Activated CD4-positive, alpha-beta T cell treated with anti-CD3 and anti-CD28 coated beads, Interleukin-2, amount 10 ng/mL, durations not matched to agents 7 days and 5 days (primary cell): ENCODE results near the gene WNT2B. TPM values are rescaled to one million over a fixed set of nuclear protein-coding genes. Genes with fewer than 3 reads are reported as not detected.
A peak's percentile ranks its signal among the peaks of the same experiment; 100 is the strongest.

ENCODE experiments used
- CTCF ChIA-PET: fragments of 350-600 bp; sonication (Branson Sonifier 250); formaldehyde crosslinking; loops from one replicate; lab custom pipeline; 2021; ENCODE audit warnings: antibody characterized with exemption; lab: Charles Lee
- POLR2A ChIA-PET: fragments of 350-600 bp; sonication (Branson Sonifier 250); formaldehyde crosslinking; loops from one replicate; lab custom pipeline; 2021; ENCODE audit warnings: antibody characterized with exemption; lab: Charles Lee
- DNase-seq: peaks from one replicate; pipeline ENCODE4 v3.0.0-alpha.2; 2020
- H3K27ac Mint-ChIP-seq: one replicate; pipeline ENCODE4 v1.8.0; 2021; ENCODE audit warnings: mild to moderate bottlenecking, moderate library complexity, mixed read lengths
- H3K27me3 Mint-ChIP-seq: one replicate; pipeline ENCODE4 v1.8.0; 2021; ENCODE audit warnings: mixed read lengths
- H3K36me3 Mint-ChIP-seq: one replicate; pipeline ENCODE4 v1.8.0; 2021; ENCODE audit warnings: low read depth, mixed read lengths
- H3K4me1 Mint-ChIP-seq: one replicate; pipeline ENCODE4 v1.8.0; 2021; ENCODE audit warnings: mixed read lengths
- H3K4me3 Mint-ChIP-seq: one replicate; pipeline ENCODE4 v1.8.0; 2021; ENCODE audit warnings: mild to moderate bottlenecking, moderate library complexity, mixed read lengths
- H3K9me3 Mint-ChIP-seq: one replicate; pipeline ENCODE4 v1.8.0; 2021; ENCODE audit warnings: mixed read lengths
- total RNA-seq, 2 experiments: library from RNA; stranded (reverse); gene quantifications; one replicate each; pipeline ENCODE4 v1.2.3, GENCODE V29; 2021

Gene WNT2B
- total RNA-seq, 2 experiments from 2014 or later: not detected

DNA sequence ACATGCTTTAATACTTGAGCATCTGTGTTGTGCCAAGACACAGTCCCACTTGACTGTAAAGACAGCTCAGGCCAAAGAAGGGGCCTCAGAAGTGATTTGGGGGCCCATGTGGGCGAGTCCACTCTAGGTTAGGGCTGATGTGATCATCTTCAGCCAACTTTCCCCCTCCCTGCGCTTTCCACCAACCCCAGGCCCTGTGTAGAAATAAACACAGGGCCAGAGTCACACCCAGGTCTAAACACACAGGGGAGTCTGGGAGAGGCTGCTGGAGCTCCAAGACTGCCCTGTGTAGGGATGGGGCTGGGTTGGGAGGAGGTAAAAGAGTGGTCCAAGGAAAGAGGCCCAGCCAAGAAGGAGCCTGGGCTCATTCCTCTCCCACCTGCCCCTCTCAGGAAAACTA, 2.5 kb upstream of the WNT2B start:
- H3K4me3 Mint-ChIP-seq: no peak overlapping the region
- no peaks in the 10 kb centered on the region for H3K9me3 Mint-ChIP-seq
- ChIA-PET POLR2A (no interaction called here), CTCF (no interaction called here)
- H3K27me3 Mint-ChIP-seq: peaks cover 65% of the 10 kb centered on the region
- H3K27ac Mint-ChIP-seq: no peak overlapping the region
- H3K4me1 Mint-ChIP-seq: peaks cover 9% of the 10 kb centered on the region
- no peaks in the 10 kb centered on the region for H3K36me3 Mint-ChIP-seq
- DNase-seq: no peak

DNA sequence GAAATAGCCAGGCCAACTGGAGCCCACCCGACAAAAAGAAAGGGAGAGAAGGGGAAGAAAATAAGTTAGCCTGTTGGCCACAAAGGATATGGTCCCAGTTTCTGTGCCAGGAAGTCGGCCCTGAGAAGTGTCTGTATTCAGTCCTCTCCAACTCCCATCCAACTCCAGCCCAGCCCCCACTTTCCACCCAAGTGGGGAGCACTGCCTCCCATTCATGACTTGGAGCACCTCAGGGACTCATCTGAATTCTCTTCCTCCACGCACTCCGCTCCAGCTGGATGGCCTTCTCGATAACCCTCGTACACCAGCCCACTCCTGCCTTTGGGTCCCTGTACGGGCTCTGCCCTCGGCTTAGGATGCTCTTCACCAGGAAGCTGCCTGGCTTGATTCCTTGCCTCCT, 2.0 kb upstream of the WNT2B start:
- DNase-seq: no peak
- Mint-ChIP-seq H3K27me3 (peaks cover 65% of the 10 kb centered on the region), H3K4me1 (peaks cover 9% of the 10 kb centered on the region), H3K9me3 (no peaks in the 10 kb centered on the region), H3K27ac (no peak overlapping the region), H3K4me3 (no peak overlapping the region), H3K36me3 (no peaks in the 10 kb centered on the region)
- ChIA-PET POLR2A (no interaction called here), CTCF (no interaction called here)

DNA sequence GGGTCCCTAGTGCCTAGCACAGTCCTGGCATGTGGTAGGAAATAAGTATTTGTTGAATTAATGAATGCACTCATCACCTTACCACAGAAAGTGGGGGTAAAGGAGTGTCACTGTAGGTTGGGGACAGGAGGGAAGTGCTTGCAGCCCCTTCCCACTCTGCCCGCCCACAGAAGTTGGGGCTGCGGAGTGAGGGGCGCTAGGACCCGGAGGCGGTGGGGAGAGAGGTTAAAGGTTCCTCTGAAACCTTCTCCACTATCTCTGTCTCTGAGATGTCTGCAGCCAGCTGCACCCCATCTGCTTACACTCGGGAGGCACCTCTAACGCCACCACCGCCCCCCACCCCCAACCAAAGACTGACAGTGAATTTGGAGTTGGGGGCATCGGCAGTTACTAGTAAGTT, 1.4 kb upstream of the WNT2B start:
- no peaks in the 10 kb centered on the region for H3K9me3 Mint-ChIP-seq
- DNase-seq: no peak
- POLR2A ChIA-PET: no interaction called here
- H3K36me3 Mint-ChIP-seq: no peaks in the 10 kb centered on the region
- CTCF ChIA-PET: no interaction called here
- H3K27me3 Mint-ChIP-seq: peaks cover 64% of the 10 kb centered on the region
- H3K27ac Mint-ChIP-seq: no peak overlapping the region
- peaks cover 7% of the 10 kb centered on the region for H3K4me1 Mint-ChIP-seq
- H3K4me3 Mint-ChIP-seq: peak overlapping the region; percentile 68

DNA sequence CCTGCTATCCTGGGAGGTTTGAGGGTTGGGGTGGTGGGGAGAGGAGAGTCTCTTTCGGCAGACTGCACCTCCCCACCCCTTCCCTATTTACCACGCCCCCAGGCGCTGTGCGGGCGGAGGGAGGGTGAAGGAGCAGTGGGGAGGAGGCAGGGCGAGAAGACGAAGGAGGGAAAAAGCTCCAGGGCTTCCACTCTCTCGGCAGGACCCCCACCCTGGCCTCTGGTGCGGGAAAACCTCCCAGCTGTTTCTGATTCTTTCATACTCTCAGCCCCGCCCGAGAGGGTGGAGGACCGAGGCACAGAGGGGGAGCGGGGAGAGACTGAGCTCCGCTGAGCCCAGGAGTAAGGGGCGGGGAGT, 866 bp upstream of the WNT2B start:
- peak overlapping the region; percentile 68 for H3K4me3 Mint-ChIP-seq
- H3K27ac Mint-ChIP-seq: no peak overlapping the region
- no peaks in the 10 kb centered on the region for H3K9me3 Mint-ChIP-seq
- POLR2A ChIA-PET: interaction anchor here (0.7 kb wide), 1 partner anchor 456 kb away, joined by 3 read pairs; no protein-coding TSS in a partner anchor
- H3K36me3 Mint-ChIP-seq: no peaks in the 10 kb centered on the region
- peaks cover 59% of the 10 kb centered on the region for H3K27me3 Mint-ChIP-seq
- DNase-seq: peak; percentile 23
- peaks cover 5% of the 10 kb centered on the region for H3K4me1 Mint-ChIP-seq
- CTCF ChIA-PET: no interaction called here

DNA sequence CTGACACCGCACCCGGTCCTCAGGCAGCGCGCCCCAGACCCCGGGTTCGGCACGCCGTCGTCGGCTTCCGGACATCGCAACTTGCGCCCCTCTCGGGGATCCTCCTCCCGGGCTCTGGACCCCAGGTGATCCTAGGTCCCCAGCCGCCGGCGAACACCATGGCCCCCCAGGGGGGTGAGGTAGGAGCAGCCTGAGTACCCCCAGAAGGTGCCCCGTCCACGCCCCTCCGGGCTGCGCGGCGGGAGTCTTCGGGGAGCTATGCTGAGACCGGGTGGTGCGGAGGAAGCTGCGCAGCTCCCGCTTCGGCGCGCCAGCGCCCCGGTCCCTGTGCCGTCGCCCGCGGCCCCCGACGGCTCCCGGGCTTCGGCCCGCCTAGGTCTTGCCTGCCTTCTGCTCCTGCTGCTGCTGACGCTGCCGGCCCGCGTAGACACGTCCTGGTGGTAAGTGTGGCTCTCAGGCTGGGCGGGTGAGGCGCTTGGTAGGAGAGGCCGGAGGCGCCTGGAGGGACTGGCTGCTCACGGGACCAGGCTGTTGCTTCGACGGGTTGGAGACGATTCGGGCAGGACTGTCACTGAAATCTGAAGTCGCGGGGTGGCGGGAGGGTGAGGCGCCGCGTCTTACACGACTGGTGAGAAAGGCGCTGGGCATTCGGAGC, 367 bp downstream of the WNT2B start:
- Mint-ChIP-seq H3K27ac (no peak overlapping the region), H3K27me3 (peaks cover 48% of the 10 kb centered on the region), H3K4me3 (peak overlapping the region; percentile 48), H3K4me1 (peaks cover 5% of the 10 kb centered on the region), H3K36me3 (no peaks in the 10 kb centered on the region), H3K9me3 (no peaks in the 10 kb centered on the region)
- POLR2A ChIA-PET: no interaction called here
- no peak for DNase-seq
- CTCF ChIA-PET: no interaction called here

DNA sequence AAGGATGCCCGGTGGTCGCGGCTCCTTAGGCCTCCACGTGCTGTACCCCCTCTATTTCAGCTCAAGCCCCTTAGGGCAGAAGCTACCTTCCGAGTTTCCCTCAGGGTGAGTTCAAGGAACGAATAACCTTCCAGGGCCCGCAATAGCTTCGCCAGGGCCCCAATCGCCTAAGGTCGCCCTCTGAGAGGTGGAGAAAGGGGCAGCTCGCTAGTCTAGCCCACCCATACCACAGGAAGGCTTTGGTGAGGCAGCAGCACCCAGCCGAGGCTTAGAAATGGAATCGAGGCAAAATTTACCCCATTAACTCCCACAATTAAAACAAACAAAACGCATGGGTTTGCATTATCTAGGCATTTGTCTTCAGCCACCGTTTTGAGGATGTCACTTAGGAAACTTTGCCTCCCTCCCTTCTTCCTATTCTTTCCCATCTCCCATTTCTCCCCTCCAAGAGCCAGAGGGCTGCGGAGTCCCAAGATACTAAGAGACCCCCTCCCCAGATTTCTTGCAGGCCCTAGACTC, 954 bp downstream of the WNT2B start:
- Mint-ChIP-seq H3K27ac (no peak overlapping the region), H3K4me1 (peaks cover 5% of the 10 kb centered on the region), H3K9me3 (no peaks in the 10 kb centered on the region), H3K36me3 (no peaks in the 10 kb centered on the region), H3K4me3 (peak overlapping the region; percentile 48), H3K27me3 (peaks cover 42% of the 10 kb centered on the region)
- ChIA-PET POLR2A (no interaction called here), CTCF (interaction anchor here (0.7 kb wide), 1 partner anchor 346 kb away, joined by 3 read pairs; no protein-coding TSS in a partner anchor)
- DNase-seq: no peak

DNA sequence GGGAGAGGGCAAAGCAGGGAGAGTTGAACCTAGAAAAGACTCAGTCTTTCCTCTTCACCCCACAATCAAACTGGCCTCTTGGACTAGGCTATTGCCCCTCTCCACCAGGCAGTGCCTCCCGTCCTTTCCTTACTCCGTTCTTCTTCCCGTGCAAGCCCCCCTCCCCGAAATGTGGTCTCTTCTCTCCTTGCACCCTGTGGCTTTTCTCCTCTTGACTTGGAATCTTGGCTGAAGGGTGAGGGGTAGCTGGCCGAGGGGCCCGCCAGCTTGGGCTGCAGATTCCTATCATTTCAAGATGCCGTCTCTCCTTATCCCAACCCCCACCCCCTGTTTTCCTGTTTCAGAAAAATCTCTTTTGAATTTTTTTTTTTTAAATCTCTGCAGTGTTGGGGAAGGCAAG, 1.6 kb downstream of the WNT2B start:
- CTCF ChIA-PET: interaction anchor here (0.7 to 1.2 kb wide), 2 partner anchors 32 to 345 kb away, joined by 3 read pairs; no protein-coding TSS in a partner anchor
- H3K27ac Mint-ChIP-seq: no peak overlapping the region
- no peak overlapping the region for H3K4me3 Mint-ChIP-seq
- POLR2A ChIA-PET: no interaction called here
- peaks cover 37% of the 10 kb centered on the region for H3K27me3 Mint-ChIP-seq
- H3K36me3 Mint-ChIP-seq: no peaks in the 10 kb centered on the region
- DNase-seq: no peak
- H3K4me1 Mint-ChIP-seq: peaks cover 5% of the 10 kb centered on the region
- H3K9me3 Mint-ChIP-seq: no peaks in the 10 kb centered on the region

DNA sequence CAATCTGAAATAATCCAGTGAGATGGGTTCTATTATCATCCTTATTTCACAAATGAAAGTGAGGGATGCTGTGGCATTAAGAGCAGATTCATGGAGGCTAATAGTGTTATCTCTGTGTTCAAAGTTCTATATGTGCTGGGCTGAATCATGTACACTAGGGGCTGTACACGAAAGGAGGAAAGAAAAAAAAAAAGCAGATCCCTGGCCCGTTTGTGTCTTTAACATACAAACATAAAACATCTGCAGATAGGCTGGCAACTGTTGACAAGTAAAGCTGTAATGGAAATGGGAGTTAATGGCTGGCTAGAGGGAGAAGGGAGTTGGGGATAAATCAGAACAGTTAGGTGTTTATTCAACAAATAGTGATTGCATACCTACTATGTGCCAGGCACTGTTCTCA, 3.1 kb downstream of the WNT2B start:
- Mint-ChIP-seq H3K4me1 (peaks cover 5% of the 10 kb centered on the region), H3K9me3 (no peaks in the 10 kb centered on the region), H3K27ac (no peak overlapping the region), H3K36me3 (no peaks in the 10 kb centered on the region), H3K27me3 (peaks cover 32% of the 10 kb centered on the region), H3K4me3 (no peak overlapping the region)
- ChIA-PET POLR2A (no interaction called here), CTCF (interaction anchor here (0.5 to 1.1 kb wide), 3 partner anchors 10 to 96 kb away, joined by 3 to 9 read pairs (median 4); no protein-coding TSS in a partner anchor)
- no peak for DNase-seq

DNA sequence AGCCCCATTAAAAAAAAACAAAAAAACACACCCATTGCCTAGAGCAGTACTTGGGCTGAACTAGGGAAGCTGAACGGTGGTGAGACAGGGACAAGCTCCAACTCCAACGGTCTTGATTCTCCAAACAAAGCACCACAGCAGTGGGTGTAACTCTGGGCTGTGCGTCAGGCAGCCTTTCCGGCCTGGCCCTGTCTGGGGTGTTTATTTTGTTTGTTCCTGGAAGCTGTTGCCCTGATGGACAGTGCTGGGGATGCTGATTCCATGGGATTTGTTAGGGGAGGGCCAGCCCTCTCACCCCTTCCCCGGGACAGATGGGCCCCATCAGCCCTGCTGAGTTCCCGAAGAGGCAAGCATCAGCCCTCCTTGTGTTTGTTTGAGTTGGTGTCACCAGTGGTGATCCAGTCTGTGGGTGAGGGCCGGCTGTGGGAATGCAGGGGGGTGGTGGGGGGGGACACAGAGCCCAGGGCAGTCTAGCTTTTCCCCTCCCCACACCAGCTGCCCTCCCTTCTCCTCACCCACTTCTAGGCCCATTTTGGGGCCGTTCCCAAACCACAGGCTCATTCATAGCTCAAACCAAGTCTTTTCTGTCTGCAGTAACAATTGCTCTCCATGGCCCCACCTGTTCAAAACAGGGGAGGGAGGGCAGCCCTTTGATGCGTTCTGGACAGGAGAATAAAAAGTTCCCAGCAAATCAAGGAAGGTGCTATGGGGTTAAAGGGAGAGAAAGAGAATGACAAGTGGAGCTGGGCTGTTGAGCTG, 4.5 kb downstream of the WNT2B start:
- Mint-ChIP-seq H3K36me3 (no peaks in the 10 kb centered on the region), H3K27ac (no peak overlapping the region), H3K4me3 (no peak overlapping the region), H3K9me3 (no peaks in the 10 kb centered on the region), H3K27me3 (peaks cover 28% of the 10 kb centered on the region), H3K4me1 (peaks cover 2% of the 10 kb centered on the region)
- DNase-seq: no peak
- POLR2A ChIA-PET: no interaction called here
- CTCF ChIA-PET: interaction anchor here (0.6 to 1.7 kb wide), 3 partner anchors 8 to 89 kb away, joined by 3 to 4 read pairs (median 4); no protein-coding TSS in a partner anchor

DNA sequence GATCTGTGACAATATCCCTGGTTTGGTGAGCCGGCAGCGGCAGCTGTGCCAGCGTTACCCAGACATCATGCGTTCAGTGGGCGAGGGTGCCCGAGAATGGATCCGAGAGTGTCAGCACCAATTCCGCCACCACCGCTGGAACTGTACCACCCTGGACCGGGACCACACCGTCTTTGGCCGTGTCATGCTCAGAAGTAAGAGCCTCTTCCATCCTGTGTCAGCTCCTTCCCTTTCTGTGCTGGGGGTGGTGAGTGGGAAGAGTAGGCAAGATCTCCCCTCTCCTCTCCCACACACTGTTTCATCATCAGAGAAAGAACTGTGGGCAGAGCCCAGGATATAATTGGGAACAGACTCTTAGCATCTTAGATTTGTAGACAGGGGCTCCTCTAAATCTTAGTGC, 6.1 kb downstream of the WNT2B start:
- CTCF ChIA-PET: interaction anchor here (1.1 to 1.7 kb wide), 2 partner anchors 10 to 12 kb away, joined by 3 to 4 read pairs; no protein-coding TSS in a partner anchor

DNA sequence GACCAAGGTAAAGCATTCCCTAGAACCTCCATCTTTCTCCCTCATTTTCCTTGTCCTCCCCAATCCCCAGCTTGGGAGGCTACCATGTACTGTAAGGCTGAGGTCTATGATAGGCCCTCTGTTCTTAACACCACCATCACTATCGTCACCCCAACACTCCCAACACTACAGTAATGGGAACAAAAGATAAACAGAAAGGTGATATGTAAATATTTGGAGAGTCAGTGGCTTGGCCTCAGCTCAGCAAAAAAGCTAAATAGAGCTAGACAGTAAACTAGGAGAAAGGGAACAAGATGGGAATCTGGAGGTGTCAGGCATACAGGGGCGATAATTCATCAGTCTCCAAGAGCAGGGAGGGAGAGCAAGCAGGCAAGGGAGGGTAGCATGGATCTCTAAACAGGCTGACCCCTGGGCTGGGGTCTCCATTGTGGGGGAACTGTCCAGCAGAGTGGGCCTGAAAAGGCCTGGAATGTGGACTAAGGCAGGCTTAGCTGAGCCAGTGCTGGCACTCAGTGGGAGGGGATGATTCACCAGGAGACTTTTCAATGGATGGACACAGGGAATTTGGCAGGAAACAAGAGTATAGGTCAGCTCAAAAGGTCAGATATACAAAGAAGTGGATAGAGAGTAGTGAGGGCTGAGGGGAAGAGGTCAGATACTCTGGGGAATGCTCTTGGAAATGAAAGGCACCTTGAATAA, 6.7 kb downstream of the WNT2B start:
- H3K27ac Mint-ChIP-seq: no peak overlapping the region
- DNase-seq: no peak
- H3K27me3 Mint-ChIP-seq: peaks cover 12% of the 10 kb centered on the region
- POLR2A ChIA-PET: no interaction called here
- CTCF ChIA-PET: interaction anchor here (0.7 to 1.3 kb wide), 3 partner anchors 11 to 124 kb away, joined by 3 to 4 read pairs (median 4); no protein-coding TSS in a partner anchor
- no peaks in the 10 kb centered on the region for H3K9me3 Mint-ChIP-seq
- H3K36me3 Mint-ChIP-seq: no peaks in the 10 kb centered on the region
- no peak overlapping the region for H3K4me3 Mint-ChIP-seq
- H3K4me1 Mint-ChIP-seq: no peaks in the 10 kb centered on the region

More for the DNA sequence above, 6.1 kb downstream of the WNT2B start:
- POLR2A ChIA-PET: no interaction called here
- no peaks in the 10 kb centered on the region for H3K9me3 Mint-ChIP-seq
- H3K4me3 Mint-ChIP-seq: no peak overlapping the region
- H3K36me3 Mint-ChIP-seq: no peaks in the 10 kb centered on the region
- H3K4me1 Mint-ChIP-seq: no peaks in the 10 kb centered on the region
- no peak overlapping the region for H3K27ac Mint-ChIP-seq
- no peak for DNase-seq
- H3K27me3 Mint-ChIP-seq: peaks cover 18% of the 10 kb centered on the region

DNA sequence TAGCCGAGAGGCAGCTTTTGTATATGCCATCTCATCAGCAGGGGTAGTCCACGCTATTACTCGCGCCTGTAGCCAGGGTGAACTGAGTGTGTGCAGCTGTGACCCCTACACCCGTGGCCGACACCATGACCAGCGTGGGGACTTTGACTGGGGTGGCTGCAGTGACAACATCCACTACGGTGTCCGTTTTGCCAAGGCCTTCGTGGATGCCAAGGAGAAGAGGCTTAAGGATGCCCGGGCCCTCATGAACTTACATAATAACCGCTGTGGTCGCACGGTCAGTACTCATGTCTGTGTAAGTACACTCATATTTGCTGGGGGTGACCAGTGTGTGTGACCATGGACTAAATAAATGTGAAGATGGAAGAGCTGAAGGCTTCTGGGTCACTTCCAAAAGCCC, 7.4 kb downstream of the WNT2B start:
- H3K36me3 Mint-ChIP-seq: no peaks in the 10 kb centered on the region
- peaks cover 6% of the 10 kb centered on the region for H3K27me3 Mint-ChIP-seq
- CTCF ChIA-PET: interaction anchor here (0.9 to 1.3 kb wide), 3 partner anchors 12 to 125 kb away, joined by 3 to 4 read pairs (median 4); no protein-coding TSS in a partner anchor
- no peaks in the 10 kb centered on the region for H3K4me1 Mint-ChIP-seq
- H3K27ac Mint-ChIP-seq: no peak overlapping the region
- POLR2A ChIA-PET: no interaction called here
- DNase-seq: no peak
- no peaks in the 10 kb centered on the region for H3K9me3 Mint-ChIP-seq
- H3K4me3 Mint-ChIP-seq: no peak overlapping the region
